Measurements from ENCODE around the gene DYRK1B. TPM values are rescaled to one million over a fixed set of nuclear protein-coding genes. Genes with fewer than 3 reads are reported as not detected.

Gene DYRK1B
- polyA plus RNA-seq, 1 donor from 2014 or later = 11.3 TPM

DNA sequence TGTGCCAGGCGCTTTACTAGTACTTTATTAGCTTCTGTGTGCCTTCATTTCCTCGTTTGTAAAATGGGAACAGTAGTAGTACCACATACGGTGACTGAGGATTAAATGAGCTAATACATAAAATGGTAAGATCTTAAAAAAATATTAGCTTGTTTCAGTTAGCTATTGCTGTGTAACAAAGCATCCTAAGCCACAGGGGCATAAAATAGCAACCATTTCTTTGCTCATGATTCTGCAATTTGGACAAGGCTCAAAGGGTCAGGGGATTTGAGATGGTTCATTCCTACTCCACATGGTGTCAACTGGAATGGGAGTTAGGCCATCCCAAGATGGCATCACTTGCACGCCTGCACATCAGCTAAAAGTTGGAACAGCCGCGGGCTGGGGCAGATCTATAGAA, 13.3 kb downstream of the DYRK1B start:
- TF ChIP-seq, protein P1, sequence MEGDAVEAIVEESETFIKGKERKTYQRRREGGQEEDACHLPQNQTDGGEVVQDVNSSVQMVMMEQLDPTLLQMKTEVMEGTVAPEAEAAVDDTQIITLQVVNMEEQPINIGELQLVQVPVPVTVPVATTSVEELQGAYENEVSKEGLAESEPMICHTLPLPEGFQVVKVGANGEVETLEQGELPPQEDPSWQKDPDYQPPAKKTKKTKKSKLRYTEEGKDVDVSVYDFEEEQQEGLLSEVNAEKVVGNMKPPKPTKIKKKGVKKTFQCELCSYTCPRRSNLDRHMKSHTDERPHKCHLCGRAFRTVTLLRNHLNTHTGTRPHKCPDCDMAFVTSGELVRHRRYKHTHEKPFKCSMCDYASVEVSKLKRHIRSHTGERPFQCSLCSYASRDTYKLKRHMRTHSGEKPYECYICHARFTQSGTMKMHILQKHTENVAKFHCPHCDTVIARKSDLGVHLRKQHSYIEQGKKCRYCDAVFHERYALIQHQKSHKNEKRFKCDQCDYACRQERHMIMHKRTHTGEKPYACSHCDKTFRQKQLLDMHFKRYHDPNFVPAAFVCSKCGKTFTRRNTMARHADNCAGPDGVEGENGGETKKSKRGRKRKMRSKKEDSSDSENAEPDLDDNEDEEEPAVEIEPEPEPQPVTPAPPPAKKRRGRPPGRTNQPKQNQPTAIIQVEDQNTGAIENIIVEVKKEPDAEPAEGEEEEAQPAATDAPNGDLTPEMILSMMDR (IDR thresholded peaks at IDR 0.05; ENCODE audit: poor library complexity, severe bottlenecking) = no peak
- no peak for TF ChIP-seq MXI1 (conservative IDR thresholded peaks at IDR 0.05; ENCODE audit: poor library complexity, severe bottlenecking)
- no peak for TF ChIP-seq RAD21 (conservative IDR thresholded peaks at IDR 0.05)
- H3F3A ChIP-seq (ENCODE audit: insufficient read depth, low read length, poor library complexity, severe bottlenecking) = peaks cover 2% of the 10 kb centered on the region
- H4K20me1 ChIP-seq (ENCODE audit: insufficient read depth) = no peaks in the 10 kb centered on the region

DNA sequence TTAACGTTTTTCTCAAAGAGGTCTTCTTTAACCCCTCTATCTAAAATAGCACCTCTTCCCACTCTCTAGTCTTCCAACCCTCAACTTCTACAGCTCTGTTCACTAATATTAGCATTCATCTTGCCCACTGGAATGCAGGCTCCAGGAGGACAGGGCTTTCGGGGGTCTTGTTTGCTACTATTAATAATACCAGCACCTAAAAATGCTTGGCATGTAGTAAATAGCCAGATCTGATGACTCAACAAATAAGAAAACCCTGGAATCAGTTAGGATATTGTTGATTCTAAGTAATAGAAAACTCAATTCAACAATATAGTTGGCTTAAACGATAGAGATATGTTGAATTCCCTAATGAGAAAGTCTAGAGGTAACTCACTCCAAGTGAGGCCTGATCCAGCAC, 14.2 kb downstream of the DYRK1B start:
- Histone ChIP-seq H3K4me3 (ENCODE audit: low read length) (no peak overlapping the region), H3F3A (ENCODE audit: insufficient read depth, low read length, poor library complexity, severe bottlenecking) (peaks cover 2% of the 10 kb centered on the region), H3K9me3 (ENCODE audit: low read length) (no peaks in the 10 kb centered on the region), H3K4me2 (ENCODE audit: low read length) (no peak overlapping the region), H3K36me3 (ENCODE audit: insufficient read depth, low read length) (no peaks in the 10 kb centered on the region), H3K9ac (ENCODE audit: low read length) (no peak overlapping the region), H3K27ac (ENCODE audit: low read length) (no peak overlapping the region), H3K9me2 (ENCODE audit: insufficient read depth, low read length) (no peaks in the 10 kb centered on the region), H3K27me3 (ENCODE audit: insufficient read depth, low read depth, low read length) (no peaks in the 10 kb centered on the region), H3K79me2 (replicated peaks; ENCODE audit: insufficient read depth, low read length) (no peaks in the 10 kb centered on the region), H4K20me1 (ENCODE audit: insufficient read depth) (no peaks in the 10 kb centered on the region), H2AFZ (ENCODE audit: low read depth, low read length) (no peak overlapping the region)
- TF ChIP-seq EP300 (conservative IDR thresholded peaks at IDR 0.05; ENCODE audit: poor library complexity, severe bottlenecking) = no peak
- TF ChIP-seq, protein P2, sequence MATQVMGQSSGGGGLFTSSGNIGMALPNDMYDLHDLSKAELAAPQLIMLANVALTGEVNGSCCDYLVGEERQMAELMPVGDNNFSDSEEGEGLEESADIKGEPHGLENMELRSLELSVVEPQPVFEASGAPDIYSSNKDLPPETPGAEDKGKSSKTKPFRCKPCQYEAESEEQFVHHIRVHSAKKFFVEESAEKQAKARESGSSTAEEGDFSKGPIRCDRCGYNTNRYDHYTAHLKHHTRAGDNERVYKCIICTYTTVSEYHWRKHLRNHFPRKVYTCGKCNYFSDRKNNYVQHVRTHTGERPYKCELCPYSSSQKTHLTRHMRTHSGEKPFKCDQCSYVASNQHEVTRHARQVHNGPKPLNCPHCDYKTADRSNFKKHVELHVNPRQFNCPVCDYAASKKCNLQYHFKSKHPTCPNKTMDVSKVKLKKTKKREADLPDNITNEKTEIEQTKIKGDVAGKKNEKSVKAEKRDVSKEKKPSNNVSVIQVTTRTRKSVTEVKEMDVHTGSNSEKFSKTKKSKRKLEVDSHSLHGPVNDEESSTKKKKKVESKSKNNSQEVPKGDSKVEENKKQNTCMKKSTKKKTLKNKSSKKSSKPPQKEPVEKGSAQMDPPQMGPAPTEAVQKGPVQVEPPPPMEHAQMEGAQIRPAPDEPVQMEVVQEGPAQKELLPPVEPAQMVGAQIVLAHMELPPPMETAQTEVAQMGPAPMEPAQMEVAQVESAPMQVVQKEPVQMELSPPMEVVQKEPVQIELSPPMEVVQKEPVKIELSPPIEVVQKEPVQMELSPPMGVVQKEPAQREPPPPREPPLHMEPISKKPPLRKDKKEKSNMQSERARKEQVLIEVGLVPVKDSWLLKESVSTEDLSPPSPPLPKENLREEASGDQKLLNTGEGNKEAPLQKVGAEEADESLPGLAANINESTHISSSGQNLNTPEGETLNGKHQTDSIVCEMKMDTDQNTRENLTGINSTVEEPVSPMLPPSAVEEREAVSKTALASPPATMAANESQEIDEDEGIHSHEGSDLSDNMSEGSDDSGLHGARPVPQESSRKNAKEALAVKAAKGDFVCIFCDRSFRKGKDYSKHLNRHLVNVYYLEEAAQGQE (IDR thresholded peaks at IDR 0.05; ENCODE audit: borderline replicate concordance) = no peak
- TF ChIP-seq MXI1 (conservative IDR thresholded peaks at IDR 0.05; ENCODE audit: poor library complexity, severe bottlenecking) = no peak
- TF ChIP-seq POLR2AphosphoS5 (IDR thresholded peaks at IDR 0.05) = no peak
- TF ChIP-seq, protein P1 (IDR thresholded peaks at IDR 0.05; ENCODE audit: poor library complexity, severe bottlenecking) = no peak
- no peak for TF ChIP-seq EZH2 (IDR thresholded peaks at IDR 0.05; ENCODE audit: borderline replicate concordance, insufficient read depth, low read length, poor library complexity, severe bottlenecking)
- no peak for TF ChIP-seq RAD21 (conservative IDR thresholded peaks at IDR 0.05)
- no peak for TF ChIP-seq SMC3 (conservative IDR thresholded peaks at IDR 0.05; ENCODE audit: poor library complexity)
- TF ChIP-seq TAF1 (IDR thresholded peaks at IDR 0.05; ENCODE audit: low read depth) = no peak

More for the DNA sequence above, 13.3 kb downstream of the DYRK1B start:
- H3K79me2 ChIP-seq (replicated peaks; ENCODE audit: insufficient read depth, low read length) = no peaks in the 10 kb centered on the region
- no peak overlapping the region for H3K4me2 ChIP-seq (ENCODE audit: low read length)
- no peak overlapping the region for H3K9ac ChIP-seq (ENCODE audit: low read length)
- no peaks in the 10 kb centered on the region for H3K9me2 ChIP-seq (ENCODE audit: insufficient read depth, low read length)
- no peaks in the 10 kb centered on the region for H3K36me3 ChIP-seq (ENCODE audit: insufficient read depth, low read length)
- H3K9me3 ChIP-seq (ENCODE audit: low read length) = no peaks in the 10 kb centered on the region
- no peaks in the 10 kb centered on the region for H3K27me3 ChIP-seq (ENCODE audit: insufficient read depth, low read depth, low read length)
- H3K4me3 ChIP-seq (ENCODE audit: low read length) = no peak overlapping the region
- H2AFZ ChIP-seq (ENCODE audit: low read depth, low read length) = no peak overlapping the region
- H3K27ac ChIP-seq (ENCODE audit: low read length) = no peak overlapping the region
